Stimulated activated naive CD4-positive, alpha-beta T cell (primary cell): ENCODE data around the gene ADCY1.

Source experiments
- DNase-seq, 6 experiments: peaks; one replicate each; lab custom pipeline; 2025; lab: John Stamatoyannopoulos, UW

ADCY1 gene

GRCh38 chr7:45594745-45595535, 20.8 kb downstream of the ADCY1 start:
- DNase-seq: no peak

GRCh38 chr7:45595809-45596664, 21.9 kb downstream of the ADCY1 start:
- DNase-seq: no peak

GRCh38 chr7:45596665-45597095, 22.5 kb downstream of the ADCY1 start:
- no peak for DNase-seq

- DNase-seq: no peak
These were observed 23.3 kb downstream of the ADCY1 start for GRCh38 chr7:45597286-45597984.

- no peak for DNase-seq
These were observed 24.8 kb downstream of the ADCY1 start for GRCh38 chr7:45598886-45599520.

GRCh38 chr7:45599851-45600706, 25.9 kb downstream of the ADCY1 start:
- DNase-seq: no peak

GRCh38 chr7:45601094-45601493, 26.9 kb downstream of the ADCY1 start:
- DNase-seq: no peak

- no peak for DNase-seq
These were observed 27.8 kb downstream of the ADCY1 start for GRCh38 chr7:45601816-45602540.

- no peak for DNase-seq
These were observed 31.9 kb downstream of the ADCY1 start for GRCh38 chr7:45606050-45606449.

GRCh38 chr7:45606931-45607330, 32.8 kb downstream of the ADCY1 start:
- no peak for DNase-seq

GRCh38 chr7:45609180-45609579, 35.0 kb downstream of the ADCY1 start:
- DNase-seq: no peak

GRCh38 chr7:45610019-45610418, 35.9 kb downstream of the ADCY1 start:
- no peak for DNase-seq

- no peak for DNase-seq
These were observed 36.6 kb downstream of the ADCY1 start for GRCh38 chr7:45610660-45611299.

GRCh38 chr7:45617166-45617565, 43.0 kb downstream of the ADCY1 start:
- DNase-seq: no peak

GRCh38 chr7:45622058-45622457, 47.9 kb downstream of the ADCY1 start:
- no peak for DNase-seq

- no peak for DNase-seq
These were observed 49.0 kb downstream of the ADCY1 start for GRCh38 chr7:45623157-45623556.

GRCh38 chr7:45623740-45624391, 49.7 kb downstream of the ADCY1 start:
- DNase-seq: no peak

GRCh38 chr7:45624392-45624760, 50.2 kb downstream of the ADCY1 start:
- DNase-seq: no peak

- no peak for DNase-seq
These were observed 50.9 kb downstream of the ADCY1 start for GRCh38 chr7:45625067-45625466.
